Hematopoietic multipotent progenitor cell treated with erythropoietin and hydrocortisone succinate and interleukin-3 and kit ligand, for 8 days (in vitro differentiated cells): ENCODE measurements around the gene ARFIP2.
"Not testable (repeated sequence)": the region's sequence is repeated elsewhere in the genome, so short reads cannot be mapped to it uniquely, and the experiment has no call there.

Experiments used
- DNase-seq: peaks from one replicate; pipeline ENCODE4 v3.0.0-alpha.2; 2015

The ARFIP2 gene, protein sequence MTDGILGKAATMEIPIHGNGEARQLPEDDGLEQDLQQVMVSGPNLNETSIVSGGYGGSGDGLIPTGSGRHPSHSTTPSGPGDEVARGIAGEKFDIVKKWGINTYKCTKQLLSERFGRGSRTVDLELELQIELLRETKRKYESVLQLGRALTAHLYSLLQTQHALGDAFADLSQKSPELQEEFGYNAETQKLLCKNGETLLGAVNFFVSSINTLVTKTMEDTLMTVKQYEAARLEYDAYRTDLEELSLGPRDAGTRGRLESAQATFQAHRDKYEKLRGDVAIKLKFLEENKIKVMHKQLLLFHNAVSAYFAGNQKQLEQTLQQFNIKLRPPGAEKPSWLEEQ

DNA sequence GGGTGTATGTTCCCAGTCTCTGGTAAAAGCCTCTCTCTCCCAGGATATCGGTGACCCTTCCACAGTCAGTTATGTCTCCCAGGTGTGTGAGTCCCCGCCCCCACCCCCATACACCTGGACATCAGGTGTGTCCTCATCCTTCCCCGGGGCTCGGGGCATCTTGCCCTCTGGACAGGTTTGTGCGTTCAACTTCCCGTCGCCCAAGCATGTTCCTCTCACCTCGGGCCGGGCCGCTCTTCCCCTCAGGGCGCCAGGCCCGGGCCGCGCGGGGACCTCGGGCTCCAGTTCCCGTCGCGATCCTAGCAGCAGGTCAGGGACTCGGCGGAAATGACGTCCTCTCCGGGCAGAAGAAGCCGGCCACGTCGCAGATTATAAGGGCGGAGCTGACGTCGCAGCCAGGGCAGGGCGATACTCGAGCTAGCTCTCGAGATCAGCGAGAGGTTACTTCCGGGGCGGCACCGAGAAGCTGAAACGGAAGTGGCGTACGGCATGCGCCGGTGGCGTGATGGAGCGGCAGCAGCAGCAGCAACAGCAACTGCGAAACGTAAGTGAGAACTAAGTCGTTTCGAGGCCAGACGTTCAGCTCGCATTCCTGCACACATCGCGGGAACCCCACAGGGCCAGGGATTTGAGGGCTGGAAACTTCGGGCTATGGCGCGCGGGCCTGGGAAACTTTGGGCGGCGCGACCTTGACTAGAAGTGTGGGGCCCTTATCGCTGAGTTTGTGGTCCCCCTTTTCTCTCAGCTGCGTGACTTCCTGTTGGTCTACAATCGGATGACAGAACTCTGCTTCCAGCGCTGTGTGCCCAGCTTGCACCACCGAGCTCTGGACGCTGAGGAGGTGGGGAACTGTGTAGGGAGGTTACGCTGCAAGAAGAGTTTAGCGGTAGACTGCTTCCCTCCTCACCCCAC is at the start of gene ARFIP2, which contains the start of gene TIMM10B:
Gene ARFIP2, minus strand, starts transcription at position 320 of the 912 bp plus-strand sequence. CDS start 910 bp downstream, outside the sequence.
Gene TIMM10B, plus strand, starts transcription at position 490 of the 912 bp plus-strand sequence. Its CDS starts 16 bp downstream, at position 506.
- peak; percentile 98 for DNase-seq

DNA sequence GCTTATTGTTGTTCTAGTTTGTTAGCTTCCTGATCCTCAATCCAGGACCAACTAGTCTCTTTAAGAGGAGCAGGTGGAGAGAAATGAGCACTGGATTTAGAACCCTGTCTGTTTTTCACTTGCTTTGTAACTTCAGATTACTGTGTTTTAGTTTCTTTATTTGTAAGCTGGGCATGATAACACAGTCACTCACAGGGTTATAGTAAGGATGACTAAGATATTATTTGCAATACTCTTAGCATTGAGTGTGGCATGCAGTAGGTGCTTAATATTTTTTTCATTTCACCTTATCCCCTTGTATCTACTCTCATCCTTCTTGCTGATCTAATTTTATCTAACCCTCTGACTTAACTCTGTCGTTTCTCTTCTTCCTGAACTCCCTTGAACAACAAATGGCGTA is 49.7 kb upstream of the ARFIP2 start:
- DNase-seq: no peak

DNA sequence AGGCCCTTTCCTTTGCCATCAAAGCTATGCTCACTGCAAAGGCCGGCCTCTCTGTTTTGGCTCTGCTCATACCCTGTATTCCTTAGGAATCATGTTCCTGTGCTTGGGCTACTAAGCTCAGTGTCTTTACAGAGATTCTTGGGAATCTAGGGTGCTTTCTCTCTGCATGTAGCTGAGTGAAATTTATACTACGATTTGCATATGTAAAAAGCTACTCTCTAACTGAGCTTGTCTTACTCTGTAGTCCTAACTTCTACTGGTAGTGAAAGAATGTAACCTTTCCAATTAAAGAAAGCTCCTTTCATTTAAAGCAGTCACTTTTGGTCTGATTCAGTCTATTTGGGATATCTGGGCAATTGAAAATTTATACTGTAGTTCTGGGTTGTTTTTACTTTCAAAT is 48.1 kb upstream of the ARFIP2 start:
- DNase-seq: no peak

DNA sequence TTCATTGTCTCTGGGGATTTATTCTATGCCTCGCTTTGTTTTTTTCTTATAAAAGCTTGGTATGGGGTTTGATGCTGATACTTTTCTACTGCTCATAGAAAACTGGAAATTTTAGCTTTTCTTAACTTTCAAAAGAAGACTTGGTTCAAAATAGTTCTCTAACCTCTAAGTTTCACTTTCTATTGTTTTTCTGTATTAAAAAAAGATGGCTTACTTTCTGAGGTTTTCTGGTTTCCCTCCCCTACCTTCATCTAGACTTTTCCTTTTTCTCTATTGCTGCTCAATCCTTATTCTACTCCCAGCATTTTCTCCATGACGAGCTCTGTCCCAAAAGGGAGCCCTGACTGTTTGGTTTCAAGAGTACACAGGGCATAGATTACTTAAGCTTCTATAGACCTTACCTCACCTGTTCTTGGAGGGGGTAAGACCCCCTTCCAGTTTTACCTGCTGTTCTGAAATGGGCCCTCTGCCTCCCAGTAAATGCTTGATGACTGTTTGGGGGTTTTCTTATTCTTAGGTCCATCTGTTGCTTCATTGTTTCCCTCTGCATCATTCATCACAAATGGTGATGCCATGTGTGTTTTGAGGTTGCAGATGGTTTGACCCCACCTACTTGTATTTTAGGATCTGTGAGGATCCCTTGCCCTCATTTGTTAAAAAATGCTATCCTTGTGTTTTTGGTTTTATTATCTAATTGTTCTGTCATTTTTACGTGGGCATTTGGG is 45.4 kb upstream of the ARFIP2 start:
- no peak for DNase-seq

- no peak for DNase-seq
Measured at GRCh38 chr11:6523253-6523652, 42.1 kb upstream of the ARFIP2 start.

DNA sequence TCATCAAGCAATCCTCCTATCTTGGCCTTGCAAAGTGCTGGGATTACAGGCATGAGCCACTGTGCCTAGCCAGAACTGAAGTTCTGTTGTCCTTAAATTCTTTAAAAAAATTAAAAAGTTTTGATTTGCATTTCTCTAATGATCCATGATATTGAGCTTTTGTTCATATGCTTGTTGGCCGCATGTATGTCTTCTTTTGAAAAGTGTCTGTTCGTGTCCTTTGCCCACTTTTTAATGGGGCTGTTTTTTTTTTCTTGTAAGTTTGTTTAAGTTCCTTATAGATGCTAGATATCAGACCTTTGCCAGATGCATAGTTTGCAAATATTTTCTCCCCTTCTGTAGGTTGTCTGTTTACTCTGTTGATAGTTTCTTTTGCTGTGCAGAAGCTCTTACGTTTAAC is 40.8 kb upstream of the ARFIP2 start:
- not testable (repeated sequence) for DNase-seq

GRCh38 chr11:6520265-6520664 is 39.1 kb upstream of the ARFIP2 start:
- DNase-seq: no peak

- DNase-seq: no peak
Measured at GRCh38 chr11:6516865-6517264, 35.7 kb upstream of the ARFIP2 start.

- peak; percentile 71 for DNase-seq
Measured at GRCh38 chr11:6505577-6506240, 24.6 kb upstream of the ARFIP2 start.

DNA sequence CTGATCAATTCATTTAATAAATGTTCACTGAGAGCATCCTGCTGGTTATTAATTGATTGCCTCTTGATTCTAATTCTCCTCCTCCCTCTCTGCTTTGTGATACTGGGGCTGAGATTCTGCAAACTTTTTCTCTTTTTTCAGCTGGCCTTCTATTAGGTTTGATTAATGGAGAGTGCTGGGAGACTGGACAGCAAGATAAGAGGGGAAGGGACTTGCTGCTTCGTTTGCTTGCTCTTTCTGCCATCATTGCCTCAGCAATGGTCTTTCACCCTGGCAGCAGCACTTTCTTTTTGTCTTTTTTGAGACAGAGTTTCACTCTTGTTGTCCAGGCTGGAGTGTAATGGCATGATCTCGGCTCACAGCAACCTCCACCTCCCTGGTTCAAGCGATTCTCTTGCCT is 23.0 kb upstream of the ARFIP2 start:
- DNase-seq: no peak

- no peak for DNase-seq
Measured at GRCh38 chr11:6502382-6502781, 21.3 kb upstream of the ARFIP2 start.

DNA sequence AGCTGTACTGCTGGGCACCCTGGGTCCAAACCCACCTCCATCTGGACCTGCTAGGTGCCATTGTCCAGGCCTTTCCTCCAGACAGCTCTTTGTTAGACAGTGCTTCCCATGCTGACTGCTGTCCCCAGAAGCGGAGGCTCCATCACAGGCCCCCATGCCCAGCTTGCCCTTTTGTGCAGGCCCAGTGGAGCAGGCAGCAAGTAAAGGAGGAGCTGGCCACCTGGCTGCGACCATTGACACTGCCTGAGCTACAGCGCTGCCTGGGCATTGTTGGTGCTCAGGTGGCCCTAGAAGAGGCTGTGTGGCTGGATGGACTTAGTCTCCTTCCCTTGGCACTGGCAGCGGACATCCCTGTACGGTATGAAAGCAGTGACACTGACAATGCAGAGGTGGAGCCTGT is 17.4 kb upstream of the ARFIP2 start:
- DNase-seq: no peak

GRCh38 chr11:6498121-6498520 is 17.0 kb upstream of the ARFIP2 start:
- DNase-seq: no peak

DNA sequence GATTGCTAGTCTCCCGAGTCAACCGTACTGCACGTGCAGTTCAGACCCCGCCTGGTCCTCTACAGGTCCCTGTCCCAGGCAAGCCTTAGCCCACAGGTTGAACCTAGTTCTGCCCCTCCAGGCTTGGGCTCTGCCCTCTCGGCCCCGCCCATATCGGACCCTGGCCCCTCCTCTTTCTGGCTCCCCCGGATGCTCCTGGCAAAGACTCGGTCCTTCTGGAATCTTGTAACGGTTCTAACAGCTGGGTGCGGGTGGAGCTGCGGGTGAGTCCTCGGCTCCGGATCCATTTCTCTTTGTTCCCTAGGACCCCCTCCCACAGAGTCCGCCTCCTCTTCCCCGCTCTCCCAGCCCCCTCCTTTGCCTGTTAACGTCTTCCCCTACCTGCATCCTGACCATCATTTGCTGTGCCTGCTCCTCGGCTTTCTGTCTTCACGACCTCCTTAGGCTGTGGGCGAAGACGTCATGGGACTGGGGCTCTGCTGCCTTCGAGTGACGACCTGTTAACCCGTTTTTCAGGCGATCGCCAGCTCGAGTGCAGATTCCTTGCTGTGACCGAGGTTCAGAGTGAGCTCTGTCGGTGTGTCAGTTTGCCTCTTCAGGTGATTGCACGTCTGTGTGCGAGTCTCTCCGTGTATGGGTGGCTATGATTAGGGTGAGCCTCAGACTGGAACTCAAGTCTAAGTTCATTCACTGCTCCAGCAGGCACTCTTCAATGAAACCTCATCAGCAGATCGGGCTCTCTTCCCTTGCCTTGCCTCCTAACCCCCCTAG is 16.1 kb upstream of the ARFIP2 start, which contains the start of gene DNHD1:
Gene DNHD1, plus strand, starts transcription at position 212 of the 771 bp plus-strand sequence. CDS start 936 bp downstream, outside the sequence.
- DNase-seq: no peak

DNA sequence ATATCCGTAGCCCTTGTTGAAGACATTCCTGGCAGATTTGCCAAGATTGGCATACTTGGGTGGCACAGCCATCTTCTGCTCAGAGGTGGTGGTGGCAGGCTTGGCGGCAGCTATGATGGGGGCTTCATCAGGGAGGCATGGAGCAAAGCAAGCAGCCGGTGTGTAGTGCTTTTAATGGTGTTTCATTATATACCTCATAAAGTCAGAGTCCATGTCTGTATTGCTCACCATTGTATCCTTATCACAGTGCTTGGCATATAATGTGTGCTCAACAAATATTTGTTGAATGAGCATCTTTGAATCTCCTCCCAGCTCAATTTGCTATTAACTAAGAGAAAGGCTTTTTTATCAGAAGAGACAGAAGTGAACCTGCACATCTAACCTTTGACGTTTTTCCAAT is 8.2 kb upstream of the ARFIP2 start:
- DNase-seq: no peak

- DNase-seq: no peak
Measured at GRCh38 chr11:6488821-6489220, 7.7 kb upstream of the ARFIP2 start.

DNA sequence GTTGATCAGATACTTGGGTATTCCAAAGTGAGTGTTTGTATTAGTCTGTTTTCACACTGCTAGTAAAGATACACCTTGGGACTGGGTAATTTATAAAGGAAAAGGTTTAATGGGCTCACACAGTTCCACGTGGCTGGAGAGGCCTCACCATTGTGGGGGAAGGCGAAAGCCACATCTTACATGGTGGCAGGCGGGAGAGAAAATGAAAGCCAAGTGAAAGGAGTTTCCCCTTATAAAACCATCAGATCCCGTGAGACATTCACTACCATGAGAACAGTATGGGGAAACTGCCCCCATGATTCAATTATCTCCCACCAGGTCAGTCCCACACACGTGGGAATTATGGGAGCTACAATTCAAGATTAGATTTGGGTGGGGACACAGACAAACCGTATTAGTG is 7.2 kb upstream of the ARFIP2 start:
- DNase-seq: no peak

GRCh38 chr11:6486938-6487337 is 5.8 kb upstream of the ARFIP2 start:
- DNase-seq: no peak

DNA sequence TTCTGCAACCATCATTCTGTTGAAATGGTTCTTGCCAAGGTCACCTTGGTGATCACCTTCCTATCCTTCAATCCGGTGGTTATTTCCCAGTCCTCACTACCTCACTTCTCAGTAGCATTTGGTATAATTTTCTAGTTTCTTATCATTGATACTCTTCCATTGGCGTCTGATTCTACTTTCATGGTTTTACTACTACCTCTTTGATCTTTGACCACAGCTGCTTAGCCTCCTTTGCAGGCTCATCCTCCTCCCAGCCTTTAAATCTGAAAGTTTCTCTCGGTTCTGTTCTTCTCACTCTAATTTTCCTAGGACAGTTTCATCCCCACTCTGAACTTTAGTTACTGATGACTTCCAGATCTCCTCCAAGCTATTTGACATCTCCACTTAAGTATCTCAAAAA is 5.1 kb upstream of the ARFIP2 start:
- no peak for DNase-seq

DNA sequence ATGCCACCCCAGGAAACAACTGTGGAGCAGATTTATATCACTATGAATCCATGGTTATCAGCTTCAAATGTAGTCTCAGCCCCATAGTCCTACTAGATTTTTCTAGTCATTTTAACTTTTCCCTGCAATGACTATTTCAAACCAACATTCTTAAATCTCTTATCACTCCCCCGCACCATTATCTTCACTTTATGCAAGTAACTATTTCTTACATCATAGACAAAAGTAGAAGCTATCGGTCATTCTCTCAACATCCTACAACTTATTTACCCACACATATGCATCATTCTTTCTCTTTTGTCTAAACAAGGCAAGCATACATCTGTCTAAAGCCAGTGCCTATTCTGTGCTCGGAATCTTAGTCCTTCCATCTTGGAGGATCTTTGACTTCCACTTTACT is 4.5 kb upstream of the ARFIP2 start:
- DNase-seq: no peak

- DNase-seq: no peak
Measured at GRCh38 chr11:6483015-6483414, 1.9 kb upstream of the ARFIP2 start.

- no peak for DNase-seq
Measured at GRCh38 chr11:6482441-6482840, 1.3 kb upstream of the ARFIP2 start.
